ENCODE data around the gene TSPO.

DNA sequence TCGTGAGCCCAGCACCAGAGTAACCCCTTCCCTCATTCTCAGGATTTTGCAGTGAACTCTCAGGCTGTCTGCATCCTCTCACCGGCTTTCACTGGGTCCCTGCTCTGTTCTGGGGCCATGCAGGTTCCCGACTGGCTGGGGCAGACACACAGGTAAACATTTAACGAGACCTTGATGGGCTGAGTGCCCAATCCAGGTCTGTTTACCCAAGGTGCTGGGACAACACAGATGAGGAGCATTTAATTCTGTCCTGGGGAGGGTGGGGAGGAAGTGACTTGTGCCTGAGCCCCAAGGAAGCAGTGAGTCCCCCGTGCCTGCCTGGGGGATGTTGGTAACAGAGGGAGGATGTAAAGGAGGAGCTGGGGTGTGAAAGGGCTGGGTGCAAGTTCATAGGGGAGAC, 36.4 kb upstream of the TSPO start:
- no peak for TF ChIP-seq POLR2AphosphoS5 (IDR thresholded peaks at IDR 0.05; ENCODE audit: borderline replicate concordance, low read depth, low read length)
- TF ChIP-seq EZH2 (IDR thresholded peaks at IDR 0.05): no peak

Measured in SK-N-MC (cell line).